NCI-H345 treated with DMSO at 0.1 percent for 48 hours (cell line): ENCODE measurements around the gene PSTPIP1.
A peak's percentile ranks its signal among the peaks of the same experiment; 100 is the strongest.

Experiments used
- DNase-seq: peaks from one replicate; lab custom pipeline; 2025; ENCODE audit not compliant: unreplicated experiment; lab: John Stamatoyannopoulos, UW

Gene PSTPIP1

GRCh38 chr15:77066971-77067690 lies 72.2 kb downstream of the PSTPIP1 start:
- DNase-seq: no peak

- no peak for DNase-seq
Observed at GRCh38 chr15:77067691-77068367, 72.9 kb downstream of the PSTPIP1 start.

DNA sequence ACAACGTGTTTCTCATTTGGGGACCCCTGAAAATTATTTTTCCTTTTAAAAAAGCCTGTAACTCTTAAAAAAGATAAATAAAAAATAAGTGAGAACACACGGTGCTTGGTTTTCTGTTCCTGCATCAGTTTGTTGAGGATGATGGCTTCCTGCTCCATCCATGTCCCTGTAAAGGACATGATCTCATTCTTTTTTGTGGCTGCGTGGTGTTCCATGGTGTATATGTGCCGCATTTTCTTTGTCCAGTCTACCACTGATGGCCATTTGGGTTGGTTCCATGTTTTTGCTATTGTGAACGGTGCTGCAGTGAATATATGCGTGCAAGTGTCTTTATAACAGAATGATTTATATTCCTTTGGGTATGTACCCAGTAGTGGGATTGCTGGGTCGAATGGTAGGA lies 73.7 kb downstream of the PSTPIP1 start:
- no peak for DNase-seq

- DNase-seq: no peak
Observed at GRCh38 chr15:77069521-77070121, 74.7 kb downstream of the PSTPIP1 start.

GRCh38 chr15:77070180-77070494 lies 75.2 kb downstream of the PSTPIP1 start:
- DNase-seq: no peak

- peak; percentile 78 for DNase-seq
Observed at GRCh38 chr15:77070495-77071304, 75.8 kb downstream of the PSTPIP1 start, which contains the start of gene TSPAN3. TSS of gene TSPAN3 (minus strand) at chr15:77071109. CDS start at chr15:77070954, 155 bp downstream.

DNA sequence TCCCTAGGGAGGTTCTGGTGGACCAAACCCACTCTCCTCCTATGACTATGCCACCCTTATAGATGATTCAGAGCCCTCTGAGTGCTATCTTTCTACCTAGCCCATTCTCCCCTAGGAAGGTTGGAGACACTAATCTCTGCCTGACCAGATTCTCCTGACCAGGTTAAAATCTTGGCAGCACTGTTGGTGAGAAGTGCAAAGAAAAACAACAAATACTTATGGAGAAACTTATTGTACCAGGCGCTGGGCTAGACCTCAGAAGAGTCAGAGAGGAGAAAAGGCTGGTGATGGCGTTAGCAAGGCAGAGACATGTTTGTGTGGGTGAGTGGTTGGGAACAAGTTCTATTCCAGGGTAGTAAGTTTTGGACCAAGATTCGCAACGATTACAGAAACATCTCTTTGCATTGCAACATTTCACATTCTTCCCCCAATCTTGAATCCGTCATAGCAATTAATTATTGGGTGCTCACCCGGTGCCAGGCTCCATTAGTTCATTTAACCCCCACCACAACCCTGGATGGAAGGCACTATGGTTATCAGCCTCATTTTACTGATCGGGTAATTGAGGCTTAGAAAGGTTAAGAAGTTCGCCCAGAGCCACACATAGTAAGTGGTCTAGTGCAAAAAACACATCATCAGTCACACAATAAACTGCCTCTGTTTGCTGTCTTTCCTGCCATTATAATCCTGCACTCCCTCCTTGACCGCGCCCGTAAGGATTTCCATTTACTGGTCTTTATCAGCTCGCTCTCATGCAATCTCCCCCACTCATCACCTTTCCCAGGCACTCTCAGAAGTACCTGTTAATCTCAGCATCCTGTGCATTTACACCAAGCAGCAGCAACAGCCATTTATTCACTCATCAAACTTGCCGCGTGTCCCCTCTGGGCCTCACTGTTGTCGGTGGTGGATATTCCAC lies 76.6 kb downstream of the PSTPIP1 start:
- DNase-seq: no peak

DNA sequence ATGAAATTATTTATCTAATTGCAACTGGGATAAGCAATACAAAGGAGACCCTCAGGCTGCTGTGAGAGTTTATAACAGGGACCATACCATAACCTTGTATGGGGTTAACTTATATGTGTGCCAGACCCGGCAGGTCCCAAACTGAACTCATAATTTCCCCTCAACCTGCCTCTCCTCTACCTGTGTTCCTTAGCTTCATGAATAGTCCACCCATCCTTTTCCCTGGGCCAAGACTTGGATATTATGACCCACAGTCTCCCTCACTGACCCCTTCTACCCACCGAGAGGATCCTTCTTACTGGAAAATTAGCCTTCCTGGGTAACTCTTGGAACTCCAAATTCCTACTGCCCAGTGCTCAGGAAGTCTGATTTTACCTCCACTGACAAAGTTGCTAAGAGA lies 79.4 kb downstream of the PSTPIP1 start:
- no peak for DNase-seq

GRCh38 chr15:77075528-77075927 lies 80.6 kb downstream of the PSTPIP1 start:
- DNase-seq: no peak

DNA sequence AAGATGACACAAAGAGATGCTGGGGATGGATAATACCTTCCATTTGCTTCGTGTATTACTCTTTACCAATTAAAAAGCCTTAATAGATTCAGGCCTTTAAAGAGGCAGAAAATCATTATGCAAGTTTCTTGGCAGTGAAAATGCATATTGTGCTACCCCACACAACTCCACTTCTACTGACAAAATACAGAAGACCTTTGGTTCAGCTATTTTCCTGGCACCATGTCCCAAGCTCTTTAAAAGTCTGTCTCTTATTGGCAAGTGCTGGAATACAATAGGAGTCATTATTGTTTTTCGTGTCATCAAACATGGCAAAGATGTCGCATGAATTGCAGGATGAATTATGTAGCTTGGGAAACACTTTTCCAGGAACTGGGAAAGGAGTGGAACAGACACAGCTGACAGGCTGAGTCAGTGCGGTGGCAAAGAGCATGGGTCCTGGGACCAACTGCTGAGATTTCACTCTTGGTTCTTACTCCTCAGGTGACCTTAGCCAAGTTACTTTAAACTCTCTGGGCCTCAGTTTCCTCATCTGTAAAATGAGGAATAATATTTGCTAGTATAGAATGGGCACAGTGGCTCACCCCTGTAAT lies 81.5 kb downstream of the PSTPIP1 start:
- DNase-seq: no peak

DNA sequence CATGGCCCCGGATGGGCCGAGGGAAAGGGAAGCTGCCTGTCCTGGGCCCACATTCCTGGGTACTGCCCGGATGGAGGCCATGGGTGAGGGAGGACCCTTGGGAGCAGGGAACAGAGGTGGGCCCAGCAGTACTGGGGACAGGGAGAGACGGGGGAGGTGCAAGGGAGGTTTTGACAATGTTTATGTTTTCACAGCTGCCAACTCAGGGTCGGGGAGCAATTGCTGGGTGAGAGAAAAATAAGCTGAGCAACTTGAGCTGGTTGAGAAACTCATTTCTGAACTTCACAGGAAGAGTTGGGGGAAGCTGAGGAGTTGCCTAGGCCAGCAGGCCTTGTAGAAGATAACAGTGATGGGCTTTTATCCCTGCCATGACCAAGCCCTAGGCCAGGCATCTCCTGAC lies 87.0 kb downstream of the PSTPIP1 start:
- no peak for DNase-seq

DNA sequence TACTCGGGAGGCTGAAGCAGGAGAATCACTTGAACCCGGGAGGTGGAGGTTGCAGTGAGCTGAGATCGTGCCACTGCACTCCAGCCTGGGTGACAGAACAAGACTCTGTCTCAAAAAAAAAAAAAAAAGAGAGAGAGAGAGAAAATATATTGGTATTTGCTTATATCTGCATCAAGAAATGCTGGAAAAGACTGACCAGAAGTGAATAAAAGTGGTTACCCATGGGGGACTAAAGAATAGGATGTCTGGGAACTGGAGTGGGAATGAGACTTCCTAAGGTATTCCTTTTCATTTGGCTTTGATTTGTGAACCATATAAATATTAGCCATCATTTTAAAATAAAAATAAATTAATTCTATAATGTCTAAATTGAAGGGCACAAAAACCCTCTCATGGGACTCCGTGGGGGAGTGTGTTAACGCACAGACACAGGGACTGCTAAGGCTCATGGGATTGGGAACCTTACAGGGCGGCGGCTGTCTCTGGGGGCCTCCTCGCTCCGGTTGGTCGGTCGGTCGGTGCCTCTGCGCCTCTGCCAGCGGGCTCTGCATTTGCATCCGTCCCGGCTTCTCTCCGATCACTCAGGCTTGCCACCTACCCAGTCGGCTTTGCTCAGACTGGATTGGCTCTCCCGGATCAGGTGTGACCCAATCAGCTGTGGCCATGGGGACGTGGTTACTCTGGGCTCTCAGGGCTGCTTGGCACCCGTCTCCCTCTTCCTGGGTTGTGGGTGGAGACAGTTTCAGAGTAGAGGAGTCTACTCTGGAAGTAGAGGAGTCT lies 88.6 kb downstream of the PSTPIP1 start:
- DNase-seq: peak; percentile 25

GRCh38 chr15:77084436-77084835 lies 89.5 kb downstream of the PSTPIP1 start:
- DNase-seq: no peak

DNA sequence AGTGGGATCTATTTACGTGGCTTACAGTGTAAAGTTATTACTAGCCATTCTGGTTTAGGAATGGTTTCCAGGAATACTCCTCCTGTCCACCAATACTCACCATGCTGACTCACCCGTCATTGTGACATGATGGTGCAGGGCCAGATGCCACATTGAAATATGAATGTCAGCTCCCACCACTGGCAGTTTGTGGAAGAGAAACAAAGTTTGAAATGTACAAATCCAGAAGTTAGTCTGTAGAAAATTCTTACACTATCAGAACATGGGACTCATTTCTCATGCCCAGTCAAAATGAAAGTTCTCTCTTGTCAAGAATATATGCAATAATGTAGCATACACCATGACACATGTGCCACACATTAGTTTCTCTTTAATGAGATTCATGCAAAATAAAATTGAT lies 90.4 kb downstream of the PSTPIP1 start:
- no peak for DNase-seq
